Measurements from ENCODE around the gene MARVELD1.
A peak's percentile ranks its signal among the peaks of the same experiment; 100 is the strongest.

Gene MARVELD1

DNA sequence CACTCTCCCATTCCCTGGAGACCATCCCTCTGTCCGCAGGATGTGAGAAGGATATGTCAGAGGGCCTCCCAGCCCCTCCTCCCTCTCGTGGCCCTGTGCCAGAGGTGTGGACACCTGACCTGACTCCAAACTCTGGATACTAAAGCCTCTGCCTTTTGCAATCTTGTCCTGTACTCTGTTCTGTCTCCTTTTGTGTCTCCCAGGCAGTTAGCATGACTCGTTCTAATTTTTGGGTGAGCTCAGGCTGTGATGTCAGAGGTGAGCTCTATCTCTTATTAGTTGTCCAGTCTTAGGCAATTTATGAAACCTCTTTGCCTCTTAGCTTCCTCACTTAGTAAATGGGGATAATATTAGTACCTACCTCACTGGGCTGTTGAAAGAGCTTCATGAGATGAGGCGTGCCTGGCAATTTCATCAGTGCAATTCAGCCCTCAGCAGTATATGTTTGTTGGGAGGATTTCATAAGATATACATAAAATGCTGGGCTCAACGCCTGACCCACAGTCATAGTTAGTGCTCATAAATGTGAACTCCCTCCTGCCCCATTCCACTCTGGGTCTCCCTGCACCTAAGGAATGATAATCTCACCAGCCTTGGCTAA is 10.9 kb downstream of the MARVELD1 start:
- peaks cover 2% of the 10 kb centered on the region; the same call in 1 of the 2 replicates for H3K4me1 ChIP-seq (ENCODE audit: insufficient read depth, low read length)
- H3K9ac ChIP-seq (ENCODE audit: low read depth, low read length): no peak overlapping the region
- no peaks in the 10 kb centered on the region for H3K9me3 ChIP-seq (ENCODE audit: control insufficient read depth, insufficient read depth, low read length)
- no peaks in the 10 kb centered on the region for H3K36me3 ChIP-seq (ENCODE audit: insufficient read depth, low read length)

DNA sequence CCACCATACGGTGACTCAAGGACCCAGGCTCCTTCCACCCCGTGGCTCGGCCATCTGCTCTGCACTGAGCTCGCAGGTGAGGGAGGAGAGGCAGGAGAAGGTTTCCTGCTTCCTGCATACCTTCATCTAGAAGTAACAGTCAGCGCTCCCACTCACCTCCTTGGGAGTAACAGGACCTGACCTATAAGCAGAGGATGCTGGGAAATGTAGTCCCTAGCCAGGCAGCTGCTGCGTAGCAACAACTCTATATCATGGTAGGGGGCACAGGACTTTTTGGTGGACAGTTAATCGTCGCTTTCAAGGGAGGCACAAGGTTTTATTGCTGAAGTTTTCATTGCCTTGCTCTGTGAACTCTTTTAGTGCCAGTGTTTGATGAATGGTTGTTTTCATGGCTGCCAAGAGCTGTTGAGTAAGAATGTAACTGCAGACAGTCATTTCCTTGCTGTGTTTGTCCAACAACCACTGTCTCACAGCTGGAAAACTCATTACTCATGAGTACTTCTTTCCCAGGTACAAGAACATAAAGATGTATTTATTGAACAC is 13.2 kb downstream of the MARVELD1 start:
- Histone ChIP-seq H3K4me1 (ENCODE audit: insufficient read depth, low read length) (no peaks in the 10 kb centered on the region), H3K9ac (ENCODE audit: low read depth, low read length) (peak overlapping the region; percentile 4; the same call in 1 of the 2 replicates)

DNA sequence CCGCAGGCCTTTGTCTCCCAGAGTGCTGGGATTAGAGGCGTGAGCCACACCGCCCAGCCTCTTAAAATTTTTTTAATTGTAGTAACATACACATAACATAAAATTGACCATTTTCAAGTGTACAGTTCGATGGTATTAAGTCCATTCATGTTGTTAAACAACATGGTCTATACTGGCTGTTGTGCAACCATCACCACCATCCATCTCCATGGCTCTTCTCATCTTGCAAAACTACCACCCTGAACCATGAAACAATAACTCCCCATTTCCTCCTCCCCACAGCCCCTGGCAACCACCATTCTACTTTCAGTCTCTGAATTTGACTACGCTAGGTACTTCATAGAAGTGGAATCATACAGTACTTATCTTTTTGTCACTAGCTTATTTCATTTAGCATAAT is 15.5 kb downstream of the MARVELD1 start:
- Histone ChIP-seq H3K4me1 (ENCODE audit: insufficient read depth, low read length) (no peaks in the 10 kb centered on the region), H3K9ac (ENCODE audit: low read depth, low read length) (no peak overlapping the region), H3K36me3 (ENCODE audit: insufficient read depth, low read length) (no peaks in the 10 kb centered on the region), H3K9me3 (ENCODE audit: control insufficient read depth, insufficient read depth, low read length) (no peaks in the 10 kb centered on the region)

More for the DNA sequence above, 13.2 kb downstream of the MARVELD1 start:
- Histone ChIP-seq H3K9me3 (ENCODE audit: control insufficient read depth, insufficient read depth, low read length) (no peaks in the 10 kb centered on the region), H3K36me3 (ENCODE audit: insufficient read depth, low read length) (no peaks in the 10 kb centered on the region)

DNA sequence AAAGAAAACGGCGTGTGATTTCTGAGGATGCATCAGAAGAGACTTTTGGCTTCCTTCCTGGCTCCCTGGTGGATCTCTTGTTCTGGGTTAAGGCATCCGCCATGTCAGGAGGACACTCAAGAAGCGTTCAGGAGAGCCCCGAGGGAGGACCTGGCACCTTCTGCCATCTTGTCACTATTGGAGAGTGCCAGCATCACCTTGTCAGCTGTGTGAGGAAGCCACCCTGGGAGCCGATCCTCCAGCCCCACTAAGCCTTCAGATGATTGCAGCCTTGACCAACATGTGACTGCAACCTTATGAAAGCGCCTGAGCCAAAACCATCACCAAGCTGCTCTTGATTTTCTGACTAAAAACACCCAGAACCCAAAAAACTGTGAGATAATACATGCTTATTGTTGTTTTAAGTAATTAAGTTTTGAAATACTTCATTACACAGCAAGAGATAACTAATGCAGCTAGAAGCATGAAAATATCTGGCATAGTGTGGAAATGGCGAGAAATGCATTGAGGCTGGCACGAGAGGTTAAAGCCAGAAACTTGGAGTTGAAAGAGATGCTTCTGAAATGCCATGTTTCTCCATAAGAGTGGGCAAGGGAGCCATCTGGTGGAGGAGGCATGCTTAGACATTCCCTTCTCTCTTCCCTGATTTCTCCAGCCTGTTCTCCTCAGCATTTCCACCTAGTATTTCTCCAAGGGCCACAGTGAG is 18.0 kb downstream of the MARVELD1 start:
- Histone ChIP-seq H3K36me3 (ENCODE audit: insufficient read depth, low read length) (no peaks in the 10 kb centered on the region), H3K9me3 (ENCODE audit: control insufficient read depth, insufficient read depth, low read length) (peaks cover 5% of the 10 kb centered on the region; the same call in 1 of the 2 replicates), H3K9ac (ENCODE audit: low read depth, low read length) (no peak overlapping the region), H3K4me1 (ENCODE audit: insufficient read depth, low read length) (no peaks in the 10 kb centered on the region)

DNA sequence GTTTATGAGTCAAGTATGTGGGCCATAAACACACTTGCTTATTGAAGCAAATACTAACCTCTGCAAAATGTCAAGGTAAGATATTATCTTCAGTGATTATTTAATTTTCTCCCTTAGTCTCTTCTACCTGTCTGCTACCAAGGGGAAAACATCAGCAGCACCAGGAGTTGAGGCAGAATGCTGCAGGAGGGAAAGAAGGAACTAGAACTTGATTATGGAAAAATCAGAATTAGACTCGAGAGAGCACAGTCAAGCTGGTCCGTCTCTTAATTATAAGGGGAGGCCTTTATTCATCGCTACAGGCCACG is 18.5 kb downstream of the MARVELD1 start:
- Histone ChIP-seq H3K4me1 (ENCODE audit: insufficient read depth, low read length) (no peaks in the 10 kb centered on the region), H3K9ac (ENCODE audit: low read depth, low read length) (no peak overlapping the region), H3K9me3 (ENCODE audit: control insufficient read depth, insufficient read depth, low read length) (peaks cover 6% of the 10 kb centered on the region; the same call in 1 of the 2 replicates), H3K36me3 (ENCODE audit: insufficient read depth, low read length) (no peaks in the 10 kb centered on the region)

DNA sequence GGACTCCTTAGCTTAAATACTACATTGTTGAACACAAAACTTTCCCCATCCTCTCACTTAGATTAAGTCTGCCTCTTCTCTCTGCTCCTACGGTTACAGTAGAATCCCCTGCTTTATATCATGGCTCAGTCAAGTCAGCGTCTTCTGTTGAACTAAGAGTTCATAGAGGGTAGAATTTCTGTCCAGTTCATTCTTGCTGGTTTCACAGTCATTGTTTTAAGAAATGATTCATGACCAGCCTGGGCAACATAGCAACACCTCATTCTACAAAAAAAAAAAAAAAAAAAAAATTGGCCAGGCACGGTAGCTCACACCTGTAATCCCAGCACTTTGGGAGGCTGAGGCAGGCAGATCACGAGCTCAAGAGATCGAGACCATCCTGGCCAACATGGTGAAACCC is 19.7 kb downstream of the MARVELD1 start:
- Histone ChIP-seq H3K4me1 (ENCODE audit: insufficient read depth, low read length) (peaks cover 2% of the 10 kb centered on the region), H3K36me3 (ENCODE audit: insufficient read depth, low read length) (no peaks in the 10 kb centered on the region), H3K9me3 (ENCODE audit: control insufficient read depth, insufficient read depth, low read length) (peaks cover 6% of the 10 kb centered on the region; the same call in 1 of the 2 replicates), H3K9ac (ENCODE audit: low read depth, low read length) (no peak overlapping the region)

DNA sequence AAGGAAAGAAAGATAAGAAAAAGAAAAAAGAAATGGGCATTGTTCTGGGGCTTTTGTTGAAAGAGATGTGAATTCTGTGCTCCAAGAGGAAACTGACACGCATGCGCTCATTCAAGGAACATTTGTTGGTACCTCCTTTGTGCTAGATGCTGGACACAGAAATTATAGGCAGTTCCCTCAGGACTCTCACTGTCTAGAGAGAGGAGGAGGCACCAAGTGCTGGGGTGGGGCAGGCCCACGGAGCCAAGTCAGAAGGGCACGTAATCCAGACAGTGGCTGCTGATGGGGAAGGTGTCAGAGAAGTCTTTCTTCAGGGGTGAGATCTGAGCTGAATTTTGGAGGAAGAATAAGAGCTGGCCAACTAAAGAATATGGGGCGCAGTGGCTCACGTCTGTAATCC is 20.5 kb downstream of the MARVELD1 start:
- H3K36me3 ChIP-seq (ENCODE audit: insufficient read depth, low read length): 0 out of 2 replicates have a peak, but pooled peaks cover 2% of the 10 kb centered on the region
- H3K4me1 ChIP-seq (ENCODE audit: insufficient read depth, low read length): peaks cover 6% of the 10 kb centered on the region
- H3K9ac ChIP-seq (ENCODE audit: low read depth, low read length): no peak overlapping the region
- H3K9me3 ChIP-seq (ENCODE audit: control insufficient read depth, insufficient read depth, low read length): peaks cover 6% of the 10 kb centered on the region; the same call in 1 of the 2 replicates

DNA sequence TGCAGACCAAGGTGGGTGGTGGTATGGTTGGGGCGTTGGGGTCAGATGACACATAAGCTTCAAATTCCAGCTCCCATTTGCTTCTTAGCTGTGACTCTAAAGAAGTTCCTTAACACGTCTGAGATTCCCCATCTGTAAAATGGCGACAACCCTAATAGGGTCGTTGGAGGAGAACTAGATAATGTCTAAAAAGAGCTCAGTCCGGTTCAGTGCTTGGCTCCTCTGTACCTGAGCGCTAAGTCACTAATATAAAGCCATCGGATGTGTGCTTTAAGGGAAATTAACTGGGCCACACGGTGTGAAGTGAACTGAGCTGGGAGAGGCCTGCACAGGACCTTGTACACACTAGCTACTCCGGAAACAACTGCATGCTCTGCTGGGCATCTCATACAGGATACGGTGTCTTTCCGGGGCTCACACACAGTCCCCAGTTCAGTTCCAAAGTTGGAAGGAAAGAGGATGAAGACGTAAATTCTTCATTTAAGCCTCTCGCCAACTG is 22.9 kb downstream of the MARVELD1 start:
- Histone ChIP-seq H3K9me3 (ENCODE audit: control insufficient read depth, insufficient read depth, low read length) (peaks cover 6% of the 10 kb centered on the region; the same call in 1 of the 2 replicates), H3K36me3 (ENCODE audit: insufficient read depth, low read length) (peaks cover 10% of the 10 kb centered on the region), H3K4me1 (ENCODE audit: insufficient read depth, low read length) (peaks cover 6% of the 10 kb centered on the region), H3K9ac (ENCODE audit: low read depth, low read length) (peak overlapping the region; percentile 18; the same call in 1 of the 2 replicates)

DNA sequence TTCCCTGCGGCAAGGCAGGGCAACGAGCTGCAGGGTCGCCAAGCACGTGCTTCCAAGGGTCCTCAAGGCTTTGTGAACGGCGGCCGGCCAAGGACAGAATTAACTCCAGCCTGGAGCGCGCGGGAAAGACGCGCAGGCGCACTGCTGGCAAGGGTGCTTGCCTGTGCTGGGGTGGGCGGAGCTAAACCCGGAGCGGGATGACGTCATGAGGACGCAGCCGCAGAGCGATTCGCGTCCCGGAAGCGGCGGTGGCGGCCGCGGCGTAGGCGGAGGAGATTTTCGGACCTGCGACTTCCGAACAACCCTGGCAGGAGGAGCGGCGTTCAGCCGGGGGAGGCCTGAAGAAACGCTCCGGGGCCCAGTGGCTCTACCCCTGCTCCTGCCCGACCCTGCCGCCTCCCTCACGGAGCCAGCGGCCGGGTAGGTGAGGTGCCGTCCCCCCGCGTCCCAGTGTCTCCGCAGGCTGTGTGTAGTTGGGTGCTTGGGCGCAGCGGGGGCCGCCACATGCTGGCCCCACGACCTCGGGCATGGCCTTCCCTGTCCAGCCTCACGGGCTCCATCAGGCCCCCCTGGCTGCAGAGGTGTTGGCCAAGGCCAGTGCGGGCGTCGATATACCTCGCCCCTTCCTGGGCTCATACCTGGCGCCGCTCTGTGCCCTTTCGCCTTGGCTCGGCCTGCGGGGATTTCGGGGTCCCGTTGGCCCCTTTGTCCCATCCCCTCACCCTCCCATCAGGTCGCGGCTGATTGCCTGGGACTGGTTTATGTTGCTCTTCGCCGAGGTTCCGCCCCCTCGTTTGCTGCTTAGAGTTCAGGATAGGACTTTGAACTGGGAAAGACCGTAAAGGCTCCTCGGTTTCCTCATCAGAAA is 23.6 kb downstream of the MARVELD1 start, which contains the start of gene ZFYVE27:
ZFYVE27 (plus strand) TSS at position 227 of the 868 bp plus-strand sequence. CDS start 1,350 bp downstream, outside the sequence.
- H3K9me3 ChIP-seq (ENCODE audit: control insufficient read depth, insufficient read depth, low read length): peaks cover 6% of the 10 kb centered on the region; the same call in 1 of the 2 replicates
- H3K9ac ChIP-seq (ENCODE audit: low read depth, low read length): peak within 1 kb of the TSS; percentile 83
- H3K36me3 ChIP-seq (ENCODE audit: insufficient read depth, low read length): peaks cover 10% of the 10 kb centered on the region
- peaks cover 6% of the 10 kb centered on the region for H3K4me1 ChIP-seq (ENCODE audit: insufficient read depth, low read length)

DNA sequence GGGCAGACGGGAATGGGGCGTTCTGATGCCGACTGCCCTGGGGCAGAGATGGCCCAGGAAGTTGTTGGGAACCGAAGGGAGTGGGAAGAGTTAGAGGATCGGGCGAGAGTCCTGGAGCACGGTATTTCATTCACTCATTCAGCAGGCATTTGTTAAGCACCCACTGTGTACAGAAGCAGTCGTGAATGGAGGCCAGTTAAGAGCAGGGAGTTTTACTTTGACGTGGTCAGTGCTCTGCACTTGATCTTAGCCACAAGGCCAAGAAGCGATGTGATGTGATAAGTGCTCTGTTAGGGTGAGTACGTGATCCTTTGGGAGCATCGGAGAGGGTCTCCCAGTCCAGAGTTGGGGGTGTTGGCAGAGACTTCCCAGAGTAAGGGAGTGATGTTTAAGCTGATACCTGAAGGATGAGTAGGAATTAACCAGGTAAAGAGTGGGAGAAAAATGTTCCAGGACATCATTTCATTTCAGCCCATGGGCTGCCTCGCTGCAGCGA is 24.3 kb downstream of the MARVELD1 start:
- H3K4me1 ChIP-seq (ENCODE audit: insufficient read depth, low read length): peaks cover 6% of the 10 kb centered on the region
- peaks cover 10% of the 10 kb centered on the region for H3K36me3 ChIP-seq (ENCODE audit: insufficient read depth, low read length)
- H3K9me3 ChIP-seq (ENCODE audit: control insufficient read depth, insufficient read depth, low read length): peaks cover 6% of the 10 kb centered on the region; the same call in 1 of the 2 replicates
- peak overlapping the region; percentile 83 for H3K9ac ChIP-seq (ENCODE audit: low read depth, low read length)

DNA sequence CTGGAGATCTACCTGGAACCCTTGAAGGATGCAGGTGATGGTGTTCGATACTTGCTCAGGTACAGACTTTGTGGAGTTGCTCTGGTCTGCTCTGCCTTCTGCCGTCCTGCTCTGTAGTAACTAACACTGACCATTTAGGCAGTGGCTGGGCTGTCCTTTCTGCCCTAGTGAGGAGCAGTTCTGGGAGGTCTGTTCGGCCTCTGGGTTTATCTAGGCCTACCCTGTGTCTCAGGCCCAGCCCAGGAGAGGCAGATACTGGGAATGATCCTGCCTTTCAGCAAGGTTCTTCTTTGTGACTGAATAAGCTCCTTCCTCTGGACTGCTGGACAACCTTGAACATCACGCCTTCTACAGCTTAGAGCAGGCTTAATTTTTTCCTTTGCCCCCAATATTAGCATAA is 25.1 kb downstream of the MARVELD1 start:
- Histone ChIP-seq H3K4me1 (ENCODE audit: insufficient read depth, low read length) (peaks cover 6% of the 10 kb centered on the region), H3K9ac (ENCODE audit: low read depth, low read length) (no peak overlapping the region)

DNA sequence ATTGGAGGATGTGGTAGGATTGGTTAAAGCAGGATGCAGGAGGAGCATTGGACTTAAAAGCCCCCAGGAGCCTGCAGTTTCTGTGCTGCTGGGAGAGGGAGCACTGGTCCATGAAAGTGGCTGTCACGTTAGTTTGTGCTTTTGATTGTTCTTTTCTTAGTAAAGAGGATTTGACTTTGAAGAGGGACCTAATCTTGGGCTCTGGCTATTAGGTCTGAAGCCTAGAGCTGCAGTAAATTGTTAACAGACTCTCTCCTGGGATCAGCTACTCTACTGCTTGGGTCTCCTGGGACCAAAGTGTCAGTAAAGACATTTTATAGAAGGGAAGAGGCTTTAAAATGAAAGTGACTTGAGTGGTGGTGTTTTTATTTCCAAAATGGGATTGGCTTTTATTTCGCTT is 27.1 kb downstream of the MARVELD1 start:
- H3K36me3 ChIP-seq (ENCODE audit: insufficient read depth, low read length): peaks cover 10% of the 10 kb centered on the region
- peaks cover 6% of the 10 kb centered on the region for H3K4me1 ChIP-seq (ENCODE audit: insufficient read depth, low read length)
- H3K9ac ChIP-seq (ENCODE audit: low read depth, low read length): no peak overlapping the region
- H3K9me3 ChIP-seq (ENCODE audit: control insufficient read depth, insufficient read depth, low read length): peaks cover 6% of the 10 kb centered on the region; the same call in 1 of the 2 replicates

More for the DNA sequence above, 25.1 kb downstream of the MARVELD1 start:
- Histone ChIP-seq H3K36me3 (ENCODE audit: insufficient read depth, low read length) (peaks cover 10% of the 10 kb centered on the region), H3K9me3 (ENCODE audit: control insufficient read depth, insufficient read depth, low read length) (peaks cover 6% of the 10 kb centered on the region; the same call in 1 of the 2 replicates)

DNA sequence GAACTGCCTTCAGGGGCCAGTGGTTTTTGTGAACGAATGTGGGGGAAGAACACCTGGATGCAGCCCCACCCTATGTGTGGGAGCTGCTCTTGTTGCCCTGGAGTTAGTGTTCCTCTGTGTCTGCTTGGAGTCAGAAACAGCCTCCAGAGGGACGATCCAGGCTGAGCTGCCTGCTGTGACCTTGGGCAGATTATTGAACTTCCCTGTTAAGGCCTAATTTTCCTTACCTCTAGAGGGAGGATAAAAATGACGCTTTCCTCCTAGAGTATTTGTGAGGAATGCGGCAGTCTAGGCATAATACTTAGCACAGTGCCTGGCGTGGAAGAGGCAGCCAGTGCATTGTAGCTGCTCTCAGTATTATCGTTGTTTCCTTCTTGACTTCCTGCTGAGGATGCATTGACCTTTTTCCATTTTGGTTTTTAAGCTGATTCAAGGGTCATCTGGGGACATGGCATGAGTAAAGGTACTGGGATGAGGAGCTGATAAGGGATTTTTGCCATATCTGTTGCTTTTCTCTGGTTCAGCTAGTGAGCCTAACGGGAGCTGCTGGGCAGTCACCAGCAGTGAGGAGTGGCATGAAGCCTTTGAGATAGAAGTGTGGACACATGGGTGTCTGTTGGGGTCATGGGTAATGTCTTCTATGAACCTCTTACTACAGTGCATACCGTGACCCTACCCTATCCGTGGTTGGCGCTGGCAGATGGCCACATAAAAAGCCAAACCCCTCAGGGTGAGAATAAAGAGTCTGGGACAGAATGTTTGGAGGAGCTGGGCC is 29.8 kb downstream of the MARVELD1 start:
- Histone ChIP-seq H3K4me1 (ENCODE audit: insufficient read depth, low read length) (peaks cover 3% of the 10 kb centered on the region), H3K9me3 (ENCODE audit: control insufficient read depth, insufficient read depth, low read length) (no peaks in the 10 kb centered on the region), H3K9ac (ENCODE audit: low read depth, low read length) (no peak overlapping the region), H3K36me3 (ENCODE audit: insufficient read depth, low read length) (peaks cover 10% of the 10 kb centered on the region)

Measured in ES-I3 (cell line).